ENCODE data around the gene RTKN. TPM values are rescaled to one million over a fixed set of nuclear protein-coding genes. Genes with fewer than 3 reads are reported as not detected.
"Not testable (repeated sequence)": the region's sequence is repeated elsewhere in the genome, so short reads cannot be mapped to it uniquely, and the experiment has no call there.

Gene RTKN
- 72.1 and 88.3 TPM in 2 replicates for total RNA-seq (ENCODE audit: low replicate concordance)
- long read RNA-seq, partial matches to known transcripts: 0 of 7 reads
- long read RNA-seq, other reads (novel, unspliced or antisense): 4 of 7 reads

- H3K27ac Mint-ChIP-seq: peak within 1 kb of the TSS; percentile 99
- DNase-seq (ENCODE audit: extremely low spot score, unreplicated experiment): peak; percentile 76
- H3K9me3 Mint-ChIP-seq: no peaks in the 10 kb centered on the region
- H3K4me3 Mint-ChIP-seq: peak within 1 kb of the TSS; percentile 96
- peaks cover 32% of the 10 kb centered on the region for H3K4me1 Mint-ChIP-seq (ENCODE audit: unreplicated experiment)
- H3K36me3 Mint-ChIP-seq: peaks cover 15% of the 10 kb centered on the region
- TF ChIP-seq CTCF (conservative IDR thresholded peaks at IDR 0.05): peak; percentile 42
- H3K27me3 Mint-ChIP-seq: peaks cover 5% of the 10 kb centered on the region
Measured at GRCh38 chr2:74441690-74442482, at the start of gene RTKN. Gene RTKN, minus strand, starts transcription at chr2:74441937. Its CDS starts 121 bp downstream, at chr2:74441816.

- Mint-ChIP-seq H3K9me3 (no peaks in the 10 kb centered on the region), H3K27ac (no peak overlapping the region), H3K27me3 (no peaks in the 10 kb centered on the region), H3K36me3 (peaks cover 13% of the 10 kb centered on the region), H3K4me1 (ENCODE audit: unreplicated experiment) (no peaks in the 10 kb centered on the region), H3K4me3 (no peak overlapping the region)
- no peak for DNase-seq (ENCODE audit: extremely low spot score, unreplicated experiment)
- TF ChIP-seq CTCF (conservative IDR thresholded peaks at IDR 0.05): no peak
Measured at GRCh38 chr2:74489906-74490305, 48.2 kb upstream of the RTKN start.

GRCh38 chr2:74488643-74489481 is 47.1 kb upstream of the RTKN start:
- DNase-seq (ENCODE audit: extremely low spot score, unreplicated experiment): no peak
- Mint-ChIP-seq H3K9me3 (no peaks in the 10 kb centered on the region), H3K4me1 (ENCODE audit: unreplicated experiment) (no peaks in the 10 kb centered on the region), H3K27me3 (no peaks in the 10 kb centered on the region), H3K4me3 (peak overlapping the region; percentile 38), H3K27ac (peak overlapping the region; percentile 31), H3K36me3 (peaks cover 13% of the 10 kb centered on the region)
- TF ChIP-seq CTCF (conservative IDR thresholded peaks at IDR 0.05): no peak

- no peak overlapping the region for H3K4me3 Mint-ChIP-seq
- TF ChIP-seq CTCF (conservative IDR thresholded peaks at IDR 0.05): no peak
- no peaks in the 10 kb centered on the region for H3K9me3 Mint-ChIP-seq
- H3K36me3 Mint-ChIP-seq: peaks cover 19% of the 10 kb centered on the region
- H3K27me3 Mint-ChIP-seq: no peaks in the 10 kb centered on the region
- no peak for DNase-seq (ENCODE audit: extremely low spot score, unreplicated experiment)
- peaks cover 10% of the 10 kb centered on the region for H3K4me1 Mint-ChIP-seq (ENCODE audit: unreplicated experiment)
- no peak overlapping the region for H3K27ac Mint-ChIP-seq
Measured at GRCh38 chr2:74486141-74486540, 44.4 kb upstream of the RTKN start.

GRCh38 chr2:74483675-74484164 is 42.0 kb upstream of the RTKN start:
- peaks cover 21% of the 10 kb centered on the region for H3K4me1 Mint-ChIP-seq (ENCODE audit: unreplicated experiment)
- H3K9me3 Mint-ChIP-seq; DNase-seq (ENCODE audit: extremely low spot score, unreplicated experiment); H3K27me3 Mint-ChIP-seq: not testable (repeated sequence)
- H3K27ac Mint-ChIP-seq: peak overlapping the region; percentile 98
- peaks cover 12% of the 10 kb centered on the region for H3K36me3 Mint-ChIP-seq
- H3K4me3 Mint-ChIP-seq: peak overlapping the region; percentile 100

All from type B pancreatic cell (in vitro differentiated cells).